HepG2 (cell line): ENCODE measurements around the gene NMT2. TPM values are rescaled to one million over a fixed set of nuclear protein-coding genes. Genes with fewer than 3 reads are reported as not detected.

ENCODE experiments used
- AHR ChIP-seq: IDR thresholded peaks from 2 replicates; pipeline ENCODE4 v1.6.1; 2018; ENCODE audit warnings: missing genetic modification reagents, missing compliant biosample characterization
- ATF7-NPFF ChIP-seq: sonication (generic); formaldehyde crosslinking; IDR thresholded peaks from 2 replicates; pipeline ENCODE4 v1.8.1; 2023; ENCODE audit warnings: mild to moderate bottlenecking, low read depth, missing genetic modification reagents, moderate library complexity
- CEBPB ChIP-seq: IDR thresholded peaks from 2 replicates; pipeline ENCODE4 v1.6.1; 2011; ENCODE audit warnings: low read depth, low read length, improper control_type of control experiment, borderline replicate concordance
- CREM ChIP-seq, 2 experiments: sonication (generic) in 1 of 2; formaldehyde crosslinking in 1 of 2; IDR thresholded peaks; 2 replicates each; pipeline versions ENCODE4 v1.4.0 to v1.6.1; 2016 to 2020; ENCODE audit warnings: antibody characterized with exemption in 1 of 2, mild to moderate bottlenecking in 1 of 2, missing genetic modification reagents in 1 of 2
- DR1 ChIP-seq: sonication (generic); formaldehyde crosslinking; IDR thresholded peaks from 2 replicates; pipeline ENCODE4 v1.8.0; 2021; ENCODE audit warnings: mild to moderate bottlenecking, missing genetic modification reagents, inconsistent platforms
- EZH2 ChIP-seq: conservative IDR thresholded peaks from 2 replicates; pipeline ENCODE4 v1.6.1; 2012; ENCODE audit warnings: mild to moderate bottlenecking, low read depth, low read length, moderate library complexity
- FOXO4 ChIP-seq: sonication (generic); formaldehyde crosslinking; conservative IDR thresholded peaks from 2 replicates; pipeline ENCODE4 v1.8.1; 2023; ENCODE audit warnings: missing genetic modification reagents
- HOXD1 ChIP-seq: sonication (generic); formaldehyde crosslinking; IDR thresholded peaks from 2 replicates; pipeline ENCODE4 v1.5.0; 2020; ENCODE audit warnings: missing genetic modification reagents
- KLF15 ChIP-seq: sonication (generic); formaldehyde crosslinking; IDR thresholded peaks from 2 replicates; pipeline ENCODE4 v1.8.1; 2023; ENCODE audit warnings: borderline replicate concordance, mild to moderate bottlenecking, inconsistent platforms, missing genetic modification reagents, mixed read lengths
- MIXL1 ChIP-seq: IDR thresholded peaks from 2 replicates; pipeline ENCODE4 v1.6.1; 2016
- MTF2 ChIP-seq: sonication (generic); formaldehyde crosslinking; IDR thresholded peaks from 2 replicates; pipeline ENCODE4 v1.5.0; 2020; ENCODE audit warnings: missing genetic modification reagents, borderline replicate concordance
- MXD4 ChIP-seq: IDR thresholded peaks from 2 replicates; pipeline ENCODE4 v1.6.1; 2016; ENCODE audit warnings: mild to moderate bottlenecking, missing biosample characterization, missing genetic modification reagents
- SATB2 ChIP-seq: sonication (generic); formaldehyde crosslinking; IDR thresholded peaks from 2 replicates; pipeline ENCODE4 v1.5.0; 2020; ENCODE audit warnings: missing genetic modification reagents
- SIX1 ChIP-seq: sonication (generic); formaldehyde crosslinking; IDR thresholded peaks from 2 replicates; pipeline ENCODE4 v1.4.0; 2020; ENCODE audit warnings: missing genetic modification reagents, borderline replicate concordance
- SRY ChIP-seq: sonication (generic); formaldehyde crosslinking; IDR thresholded peaks from 2 replicates; pipeline ENCODE4 v1.8.0; 2022; ENCODE audit warnings: mild to moderate bottlenecking, missing genetic modification reagents
- TCF7L2 ChIP-seq: IDR thresholded peaks from 2 replicates; pipeline ENCODE4 v1.6.1; 2011; ENCODE audit warnings: mild to moderate bottlenecking, low read depth, low read length, moderate library complexity
- ZNF24 ChIP-seq: fragments of 450-650 bp; IDR thresholded peaks from 2 replicates; pipeline ENCODE4 v1.6.1; 2017; ENCODE audit warnings: antibody characterized with exemption, mild to moderate bottlenecking
- ZNF431 ChIP-seq: sonication (generic); formaldehyde crosslinking; IDR thresholded peaks from 2 replicates; pipeline ENCODE4 v1.9.0; 2022; ENCODE audit warnings: missing genetic modification reagents, low read depth, mild to moderate bottlenecking, borderline replicate concordance
- ZNF570 ChIP-seq: sonication (generic); formaldehyde crosslinking; IDR thresholded peaks from 2 replicates; pipeline ENCODE4 v1.4.0; 2020; ENCODE audit warnings: mild to moderate bottlenecking, missing genetic modification reagents, borderline replicate concordance
- ZSCAN31 ChIP-seq: sonication (generic); formaldehyde crosslinking; IDR thresholded peaks from 2 replicates; pipeline ENCODE4 v1.5.0; 2020; ENCODE audit warnings: low read depth, mild to moderate bottlenecking, missing genetic modification reagents
- polyA plus RNA-seq, 8 experiments: library from polyadenylated mRNA; depleted of rRNA in 3 of 8; stranded (reverse) in 7 of 8; unstranded in 1 of 8; fragments of >200 nt; fragmentation: Illumina TruSeq in 4 of 8; extraction: Trizol in 4 of 8; gene quantifications; 2 replicates each; pipeline versions ENCODE4 v1.2.1 to v1.2.3, GENCODE V29; 2011 to 2016; ENCODE audit warnings: low read depth in 4 of 8, missing spikeins in 1 of 8, mixed read lengths in 1 of 8; ENCODE audit not compliant: insufficient read depth in 1 of 8
- total RNA-seq, 5 experiments: library from RNA; depleted of rRNA; stranded (reverse); fragments of >200 nt; fragmentation: Illumina TruSeq; extraction: Trizol; gene quantifications; 2 replicates each; pipeline ENCODE4 v1.2.3, GENCODE V29; 2016; ENCODE audit warnings: low read depth in 1 of 5
- TF ChIP-seq, protein P1 (sequence below): sonication (generic); formaldehyde crosslinking; IDR thresholded peaks from 2 replicates; pipeline ENCODE4 v1.4.0; 2020; ENCODE audit warnings: missing genetic modification reagents, low read depth, mild to moderate bottlenecking, borderline replicate concordance
- TF ChIP-seq, protein P2 (sequence below): sonication (generic); formaldehyde crosslinking; conservative IDR thresholded peaks from 2 replicates; pipeline ENCODE4 v1.5.0; 2020; ENCODE audit warnings: missing genetic modification reagents
- TF ChIP-seq, protein P3 (sequence below): sonication (generic); formaldehyde crosslinking; IDR thresholded peaks from 2 replicates; pipeline ENCODE4 v1.5.1; 2020; ENCODE audit warnings: mild to moderate bottlenecking, missing genetic modification reagents

NMT2 gene
- total and polyA plus RNA-seq, 2 of the 13 experiments (the other 11 are each of a cell fraction or from before 2014, with no cell fraction given): 10.1 to 23.8 TPM

- TF ChIP-seq, protein P1, sequence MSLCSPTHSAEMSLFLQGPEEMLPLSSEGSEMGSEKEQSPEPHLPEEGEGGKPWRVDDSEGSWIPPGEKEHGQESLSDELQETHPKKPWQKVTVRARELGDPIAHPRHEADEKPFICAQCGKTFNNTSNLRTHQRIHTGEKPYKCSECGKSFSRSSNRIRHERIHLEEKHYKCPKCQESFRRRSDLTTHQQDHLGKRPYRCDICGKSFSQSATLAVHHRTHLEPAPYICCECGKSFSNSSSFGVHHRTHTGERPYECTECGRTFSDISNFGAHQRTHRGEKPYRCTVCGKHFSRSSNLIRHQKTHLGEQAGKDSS (CRISPR knock-in tag): peak; percentile 94
- TF ChIP-seq SIX1 (CRISPR knock-in tag) (no peak), TCF7L2 (no peak), SRY (CRISPR knock-in tag) (peak; percentile 95), CREM (IDR thresholded peaks at IDR 0.05) (no peak), CREM (CRISPR knock-in tag; IDR thresholded peaks at IDR 0.05) (no peak), HOXD1 (CRISPR knock-in tag) (no peak; the same call in 1 of the 2 replicates), DR1 (CRISPR knock-in tag) (peak; percentile 58; the same call in 1 of the 2 replicates), ZNF431 (CRISPR knock-in tag) (0 out of 2 replicates have a peak, but pooled peaks have one; percentile 76), ZSCAN31 (peak; percentile 75; the same call in 1 of the 2 replicates), SATB2 (CRISPR knock-in tag) (peak; percentile 75), FOXO4 (CRISPR knock-in tag) (0 out of 2 replicates have a peak, but pooled peaks have one; percentile 91), EZH2 (no peak), ZNF570 (CRISPR knock-in tag) (0 out of 2 replicates have a peak, but pooled peaks have one; percentile 43), CEBPB (no peak), KLF15 (no peak; the same call in 1 of the 2 replicates), ATF7-NPFF (CRISPR knock-in tag) (peak; percentile 73), MXD4 (CRISPR knock-in tag) (peak; percentile 92), ZNF24 (no peak), MTF2 (CRISPR knock-in tag) (peak; percentile 94; the same call in 1 of the 2 replicates), AHR (CRISPR knock-in tag) (0 out of 2 replicates have a peak, but pooled peaks have one; percentile 80), MIXL1 (peak; percentile 15; the same call in 1 of the 2 replicates)
- TF ChIP-seq, protein P2, sequence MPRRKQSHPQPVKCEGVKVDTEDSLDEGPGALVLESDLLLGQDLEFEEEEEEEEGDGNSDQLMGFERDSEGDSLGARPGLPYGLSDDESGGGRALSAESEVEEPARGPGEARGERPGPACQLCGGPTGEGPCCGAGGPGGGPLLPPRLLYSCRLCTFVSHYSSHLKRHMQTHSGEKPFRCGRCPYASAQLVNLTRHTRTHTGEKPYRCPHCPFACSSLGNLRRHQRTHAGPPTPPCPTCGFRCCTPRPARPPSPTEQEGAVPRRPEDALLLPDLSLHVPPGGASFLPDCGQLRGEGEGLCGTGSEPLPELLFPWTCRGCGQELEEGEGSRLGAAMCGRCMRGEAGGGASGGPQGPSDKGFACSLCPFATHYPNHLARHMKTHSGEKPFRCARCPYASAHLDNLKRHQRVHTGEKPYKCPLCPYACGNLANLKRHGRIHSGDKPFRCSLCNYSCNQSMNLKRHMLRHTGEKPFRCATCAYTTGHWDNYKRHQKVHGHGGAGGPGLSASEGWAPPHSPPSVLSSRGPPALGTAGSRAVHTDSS (CRISPR knock-in tag): 0 out of 2 replicates have a peak, but pooled peaks have one; percentile 18
- TF ChIP-seq, protein P3, sequence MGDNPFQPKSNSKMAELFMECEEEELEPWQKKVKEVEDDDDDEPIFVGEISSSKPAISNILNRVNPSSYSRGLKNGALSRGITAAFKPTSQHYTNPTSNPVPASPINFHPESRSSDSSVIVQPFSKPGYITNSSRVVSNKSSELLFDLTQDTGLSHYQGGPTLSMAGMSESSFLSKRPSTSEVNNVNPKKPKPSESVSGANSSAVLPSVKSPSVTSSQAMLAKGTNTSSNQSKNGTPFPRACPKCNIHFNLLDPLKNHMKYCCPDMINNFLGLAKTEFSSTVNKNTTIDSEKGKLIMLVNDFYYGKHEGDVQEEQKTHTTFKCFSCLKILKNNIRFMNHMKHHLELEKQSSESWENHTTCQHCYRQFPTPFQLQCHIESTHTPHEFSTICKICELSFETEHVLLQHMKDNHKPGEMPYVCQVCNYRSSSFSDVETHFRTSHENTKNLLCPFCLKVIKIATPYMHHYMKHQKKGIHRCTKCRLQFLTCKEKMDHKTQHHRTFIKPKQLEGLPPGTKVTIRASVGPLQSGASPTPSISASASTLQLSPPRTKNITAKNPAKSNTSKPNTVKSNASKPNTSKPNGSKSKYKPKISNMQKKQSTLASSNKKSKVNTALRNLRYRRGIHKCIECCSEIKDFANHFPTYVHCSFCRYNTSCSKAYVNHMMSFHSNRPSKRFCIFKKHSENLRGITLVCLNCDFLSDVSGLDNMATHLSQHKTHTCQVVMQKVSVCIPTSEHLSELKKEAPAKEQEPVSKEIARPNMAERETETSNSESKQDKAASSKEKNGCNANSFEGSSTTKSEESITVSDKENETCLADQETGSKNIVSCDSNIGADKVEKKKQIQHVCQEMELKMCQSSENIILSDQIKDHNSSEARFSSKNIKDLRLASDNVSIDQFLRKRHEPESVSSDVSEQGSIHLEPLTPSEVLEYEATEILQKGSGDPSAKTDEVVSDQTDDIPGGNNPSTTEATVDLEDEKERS (CRISPR knock-in tag): no peak
These were observed 71.3 kb downstream of the NMT2 start, which contains the start of gene RPP38 (continued) for GRCh38 chr10:15097011-15097812.
